PC-3 (cell line): ENCODE data around the gene PRDX5. TPM values are rescaled to one million over a fixed set of nuclear protein-coding genes. Genes with fewer than 3 reads are reported as not detected.
A peak's percentile ranks its signal among the peaks of the same experiment; 100 is the strongest.

Source experiments
- ATAC-seq: fragments of 200-7000 bp; cut with Tn5 transposase; 2 replicates; pipeline ENCODE4 v1.9.1; 2020; ENCODE audit warnings: mild to moderate bottlenecking, moderate library complexity
- BruUV-seq: library from RNA; stranded (reverse); fragments of 400-500 nt; replicated peaks from 2 replicates; lab custom pipeline; 2021; lab: Mats Ljungman, UMichigan
- CTCF ChIA-PET: fragments of 300-600 bp; sonication (Branson Sonifier 250); formaldehyde crosslinking; loops from one replicate; lab custom pipeline; 2022; ENCODE audit warnings: antibody characterized with exemption; lab: Charles Lee
- POLR2A ChIA-PET: fragments of 300-600 bp; sonication (Branson Sonifier 250); formaldehyde crosslinking; loops from one replicate; lab custom pipeline; 2022; ENCODE audit warnings: antibody characterized with exemption; ENCODE audit not compliant: unreplicated experiment; lab: Charles Lee
- DNase-seq: peaks from one replicate; pipeline ENCODE4 v3.0.0-alpha.2; 2015
- H2AFZ ChIP-seq: fragments of 300-600 bp; sonication (generic); 2 replicates; pipeline ENCODE4 v1.6.0; 2016; ENCODE audit warnings: antibody characterized with exemption, low read length
- H3F3A ChIP-seq: fragments of 300-600 bp; sonication (generic); one replicate; pipeline ENCODE4 v1.6.0; 2017; ENCODE audit warnings: antibody characterized with exemption, low read length, control low read depth, mild to moderate bottlenecking; ENCODE audit not compliant: unreplicated experiment
- H3K27ac ChIP-seq: fragments of 300-600 bp; sonication (generic); 2 replicates; pipeline ENCODE4 v1.5.1; 2016; ENCODE audit warnings: mild to moderate bottlenecking, low read length
- H3K27me3 ChIP-seq: fragments of 300-600 bp; sonication (generic); 2 replicates; pipeline ENCODE4 v1.6.1; 2016; ENCODE audit warnings: low read length, mixed read lengths
- H3K36me3 ChIP-seq: fragments of 300-600 bp; sonication (generic); 2 replicates; pipeline ENCODE4 v1.6.1; 2016; ENCODE audit warnings: low read depth, mixed run types, low read length, mixed read lengths
- H3K4me1 ChIP-seq: fragments of 300-600 bp; sonication (generic); 2 replicates; pipeline ENCODE4 v1.5.1; 2016; ENCODE audit warnings: low read length; ENCODE audit not compliant: insufficient read depth
- H3K4me2 ChIP-seq: fragments of 300-600 bp; sonication (generic); 2 replicates; pipeline ENCODE4 v1.6.0; 2016; ENCODE audit warnings: low read length
- H3K4me3 ChIP-seq: fragments of 300-600 bp; sonication (generic); 2 replicates; pipeline ENCODE4 v1.5.1; 2016; ENCODE audit warnings: mild to moderate bottlenecking, low read length, mixed read lengths
- H3K79me2 ChIP-seq: fragments of 300-600 bp; sonication (generic); 2 replicates; pipeline ENCODE4 v1.6.1; 2017; ENCODE audit warnings: low read length, mixed read lengths
- H3K9ac ChIP-seq: fragments of 300-600 bp; sonication (generic); 2 replicates; pipeline ENCODE4 v1.6.0; 2016; ENCODE audit warnings: mild to moderate bottlenecking, low read length
- H3K9me2 ChIP-seq: fragments of 300-600 bp; sonication (generic); replicated peaks from 2 replicates; pipeline ENCODE4 v1.6.1; 2016; ENCODE audit warnings: mixed run types, low read length, mixed read lengths
- H3K9me3 ChIP-seq: fragments of 300-600 bp; sonication (generic); 2 replicates; pipeline ENCODE4 v1.6.1; 2016; ENCODE audit warnings: low read length, mixed read lengths
- H4K20me1 ChIP-seq: fragments of 300-600 bp; sonication (generic); 2 replicates; pipeline ENCODE4 v1.6.1; 2016; ENCODE audit warnings: low read length, mixed read lengths
- CTCF ChIP-seq: fragments of 300-600 bp; sonication (generic); conservative IDR thresholded peaks from 2 replicates; pipeline ENCODE4 v1.5.1; 2017; ENCODE audit warnings: antibody characterized with exemption, low read depth, mild to moderate bottlenecking, low read length
- EZH2 ChIP-seq: fragments of 300-600 bp; sonication (generic); IDR thresholded peaks from one replicate; pipeline ENCODE4 v1.6.1; 2017; ENCODE audit warnings: antibody characterized with exemption, mild to moderate bottlenecking, low read length; ENCODE audit not compliant: unreplicated experiment
- EZH2phosphoT487 ChIP-seq: fragments of 300-600 bp; sonication (generic); IDR thresholded peaks from 2 replicates; pipeline ENCODE4 v1.6.1; 2018; ENCODE audit warnings: mild to moderate bottlenecking, antibody characterized with exemption, low read length, borderline replicate concordance
- intact Hi-C: fragments of 100-400 bp; cut with micrococcal nuclease; formaldehyde crosslinking; loops from 2 replicates; pipeline ENCODE4 v1.9.0; 2023
- total RNA-seq: library from RNA; depleted of rRNA; stranded (reverse); fragments of >200 nt; gene quantifications from 2 replicates; pipeline ENCODE4 v1.2.3, GENCODE V29; 2014

PRDX5 gene
- total RNA-seq, 1 experiment from 2014 or later = 467 TPM

GRCh38 chr11:64305691-64306562 is 12.0 kb upstream of the PRDX5 start:
- no peaks in the 10 kb centered on the region for H4K20me1 ChIP-seq
- peaks cover 39% of the 10 kb centered on the region for H3K79me2 ChIP-seq
- H3K9me2 ChIP-seq = no peaks in the 10 kb centered on the region
- H3K27me3 ChIP-seq = no peaks in the 10 kb centered on the region
- no peaks in the 10 kb centered on the region for H3K36me3 ChIP-seq
- peak overlapping the region; percentile 81 for H3K4me3 ChIP-seq
- H2AFZ ChIP-seq = peak overlapping the region; percentile 66
- peak overlapping the region; percentile 74 for H3K27ac ChIP-seq
- no TSS peak for BruUV-seq
- DNase-seq (peak; percentile 73), ATAC-seq (peak; percentile 10)
- peak overlapping the region; percentile 91 for H3K4me2 ChIP-seq
- CTCF ChIA-PET = interaction anchor here (0.6 to 2.0 kb wide), 2 partner anchors 49 to 92 kb away, joined by 6 to 20 read pairs; no protein-coding TSS in a partner anchor
- H3K4me1 ChIP-seq = peaks cover 20% of the 10 kb centered on the region
- no peaks in the 10 kb centered on the region for H3K9me3 ChIP-seq
- intact Hi-C loops = loop anchor here (1.0 to 2.0 kb wide), 6 partner anchors 11 to 120 kb away; partner anchors contain the start of genes FKBP2, STIP1 and TRMT112
- POLR2A ChIA-PET = interaction anchor here (1.6 kb wide), 1 partner anchor 12 kb away, joined by 27 read pairs; the partner anchor contains the start of genes PRDX5 and TRMT112
- H3K9ac ChIP-seq = peak overlapping the region; percentile 88
- peak; percentile 63 for TF ChIP-seq CTCF
- TF ChIP-seq EZH2 = no peak
- H3F3A ChIP-seq = no peaks in the 10 kb centered on the region

- H3K4me3 ChIP-seq = peak overlapping the region; percentile 81
- H3K9ac ChIP-seq = peak overlapping the region; percentile 88
- ChIA-PET CTCF (no interaction called here), POLR2A (no interaction called here)
- H3K4me2 ChIP-seq = peak overlapping the region; percentile 91
- ATAC-seq (no peak), DNase-seq (no peak)
- H3K9me3 ChIP-seq = no peaks in the 10 kb centered on the region
- no peak for TF ChIP-seq EZH2
- TF ChIP-seq CTCF = no peak
- TF ChIP-seq EZH2phosphoT487 = no peak
- no peaks in the 10 kb centered on the region for H3K27me3 ChIP-seq
- peaks cover 43% of the 10 kb centered on the region for H3K79me2 ChIP-seq
- H2AFZ ChIP-seq = peak overlapping the region; percentile 66
- intact Hi-C loops = no loop called here
- H3K9me2 ChIP-seq = no peaks in the 10 kb centered on the region
- no peaks in the 10 kb centered on the region for H3K36me3 ChIP-seq
- BruUV-seq = TSS peak; percentile 57
- peak overlapping the region; percentile 74 for H3K27ac ChIP-seq
- peaks cover 20% of the 10 kb centered on the region for H3K4me1 ChIP-seq
- H3F3A ChIP-seq = no peaks in the 10 kb centered on the region
- no peaks in the 10 kb centered on the region for H4K20me1 ChIP-seq
These were observed 11.4 kb upstream of the PRDX5 start for GRCh38 chr11:64306563-64306875.
